Activated T-cell treated with anti-CD3 and anti-CD28 coated beads, Interleukin-2, amount 50 U/mL, for 4 hours (primary cell): ENCODE data around the gene FKBP9. TPM values are rescaled to one million over a fixed set of nuclear protein-coding genes. Genes with fewer than 3 reads are reported as not detected.
"Not testable (repeated sequence)": the region's sequence is repeated elsewhere in the genome, so short reads cannot be mapped to it uniquely, and the experiment has no call there.

Experiments
- ATAC-seq, 2 donors: fragments of 200-7000 bp; cut with Tn5 transposase; one replicate each; pipeline ENCODE4 v1.10.0; 2021
- DNase-seq: peaks from one replicate; pipeline ENCODE4 v3.0.0-alpha.2; 2020
- H3K27me3 Mint-ChIP-seq: one replicate; pipeline ENCODE4 v1.8.0; 2021; ENCODE audit warnings: low read depth, mixed read lengths
- H3K36me3 Mint-ChIP-seq: one replicate; pipeline ENCODE4 v1.8.0; 2022; ENCODE audit warnings: mixed read lengths; ENCODE audit not compliant: insufficient read depth
- H3K4me1 Mint-ChIP-seq: one replicate; pipeline ENCODE4 v1.8.0; 2021; ENCODE audit warnings: low read depth, mixed read lengths
- H3K4me3 Mint-ChIP-seq: one replicate; pipeline ENCODE4 v1.8.0; 2021; ENCODE audit warnings: mild to moderate bottlenecking, moderate library complexity, mixed read lengths
- H3K9me3 Mint-ChIP-seq: one replicate; pipeline ENCODE4 v1.8.0; 2021; ENCODE audit warnings: mixed read lengths
- total RNA-seq, 3 donors: library from RNA; stranded (reverse); gene quantifications; one replicate each; pipeline ENCODE4 v1.2.1, GENCODE V29; 2021

Gene FKBP9
- total RNA-seq, 3 donors from 2014 or later = 0.48 to 0.79 (median 0.58) TPM

GRCh38 chr7:32971967-32972366 is 14.7 kb downstream of the FKBP9 start:
- H3K4me3 Mint-ChIP-seq, H3K27me3 Mint-ChIP-seq, H3K36me3 Mint-ChIP-seq, H3K4me1 Mint-ChIP-seq, H3K9me3 Mint-ChIP-seq, ATAC-seq, DNase-seq: not testable (repeated sequence)

GRCh38 chr7:32977159-32977558 is 19.9 kb downstream of the FKBP9 start:
- ATAC-seq = not testable (repeated sequence)

GRCh38 chr7:32979246-32979645 is 22.0 kb downstream of the FKBP9 start:
- H3K27me3 Mint-ChIP-seq, H3K4me3 Mint-ChIP-seq, H3K36me3 Mint-ChIP-seq, H3K4me1 Mint-ChIP-seq, H3K9me3 Mint-ChIP-seq, ATAC-seq, DNase-seq: not testable (repeated sequence)

More at GRCh38 chr7:32977159-32977558, 19.9 kb downstream of the FKBP9 start:
- H3K4me3 Mint-ChIP-seq, DNase-seq, H3K27me3 Mint-ChIP-seq, H3K9me3 Mint-ChIP-seq, H3K4me1 Mint-ChIP-seq, H3K36me3 Mint-ChIP-seq: not testable (repeated sequence)

- ATAC-seq, H3K4me1 Mint-ChIP-seq, H3K4me3 Mint-ChIP-seq, H3K27me3 Mint-ChIP-seq, H3K36me3 Mint-ChIP-seq, DNase-seq, H3K9me3 Mint-ChIP-seq: not testable (repeated sequence)
Measured at GRCh38 chr7:32979902-32980301, 22.7 kb downstream of the FKBP9 start.

- H3K9me3 Mint-ChIP-seq, H3K36me3 Mint-ChIP-seq, ATAC-seq, DNase-seq, H3K4me3 Mint-ChIP-seq: not testable (repeated sequence)
- Mint-ChIP-seq H3K27me3 (peaks cover 13% of the 10 kb centered on the region), H3K4me1 (peaks cover 12% of the 10 kb centered on the region)
Measured at GRCh38 chr7:32988148-32988547, 30.9 kb downstream of the FKBP9 start.

- not testable (repeated sequence) for ATAC-seq, H3K36me3 Mint-ChIP-seq, H3K9me3 Mint-ChIP-seq, DNase-seq, H3K4me3 Mint-ChIP-seq
- peaks cover 12% of the 10 kb centered on the region for H3K4me1 Mint-ChIP-seq
- H3K27me3 Mint-ChIP-seq = peaks cover 11% of the 10 kb centered on the region
Measured at GRCh38 chr7:32991068-32991585, 33.9 kb downstream of the FKBP9 start.

GRCh38 chr7:32991975-32992700 is 34.9 kb downstream of the FKBP9 start:
- DNase-seq, H3K36me3 Mint-ChIP-seq, H3K9me3 Mint-ChIP-seq, H3K4me3 Mint-ChIP-seq: not testable (repeated sequence)
- Mint-ChIP-seq H3K4me1 (peaks cover 12% of the 10 kb centered on the region), H3K27me3 (peaks cover 11% of the 10 kb centered on the region)
- ATAC-seq = peak in 1 of 2 donors; percentile 14

GRCh38 chr7:32992750-32993149 is 35.5 kb downstream of the FKBP9 start:
- peaks cover 11% of the 10 kb centered on the region for H3K27me3 Mint-ChIP-seq
- peak; percentile 51 to 54 for ATAC-seq
- H3K9me3 Mint-ChIP-seq, DNase-seq, H3K4me3 Mint-ChIP-seq, H3K36me3 Mint-ChIP-seq: not testable (repeated sequence)
- peaks cover 12% of the 10 kb centered on the region for H3K4me1 Mint-ChIP-seq

- not testable (repeated sequence) for H3K9me3 Mint-ChIP-seq, H3K4me1 Mint-ChIP-seq, H3K4me3 Mint-ChIP-seq, ATAC-seq, DNase-seq, H3K36me3 Mint-ChIP-seq
- H3K27me3 Mint-ChIP-seq = peaks cover 10% of the 10 kb centered on the region
Measured at GRCh38 chr7:32997956-32998355, 40.7 kb downstream of the FKBP9 start.

- not testable (repeated sequence) for DNase-seq
Measured at GRCh38 chr7:32998361-32999171, 41.3 kb downstream of the FKBP9 start.

GRCh38 chr7:32999380-32999779 is 42.1 kb downstream of the FKBP9 start:
- not testable (repeated sequence) for ATAC-seq, H3K4me3 Mint-ChIP-seq, DNase-seq, H3K4me1 Mint-ChIP-seq, H3K36me3 Mint-ChIP-seq, H3K9me3 Mint-ChIP-seq
- peaks cover 10% of the 10 kb centered on the region for H3K27me3 Mint-ChIP-seq

More at GRCh38 chr7:32998361-32999171, 41.3 kb downstream of the FKBP9 start:
- H3K9me3 Mint-ChIP-seq, H3K4me1 Mint-ChIP-seq, H3K36me3 Mint-ChIP-seq, H3K4me3 Mint-ChIP-seq: not testable (repeated sequence)
- peaks cover 10% of the 10 kb centered on the region for H3K27me3 Mint-ChIP-seq
- ATAC-seq = peak; percentile 43 to 65

GRCh38 chr7:33003111-33003510 is 45.9 kb downstream of the FKBP9 start:
- not testable (repeated sequence) for ATAC-seq, H3K4me3 Mint-ChIP-seq, DNase-seq, H3K9me3 Mint-ChIP-seq, H3K36me3 Mint-ChIP-seq, H3K4me1 Mint-ChIP-seq
- peaks cover 10% of the 10 kb centered on the region for H3K27me3 Mint-ChIP-seq

- H3K27me3 Mint-ChIP-seq, DNase-seq, H3K36me3 Mint-ChIP-seq, ATAC-seq, H3K4me1 Mint-ChIP-seq, H3K4me3 Mint-ChIP-seq, H3K9me3 Mint-ChIP-seq: not testable (repeated sequence)
Measured at GRCh38 chr7:33004104-33004616, 46.9 kb downstream of the FKBP9 start.

GRCh38 chr7:33005193-33005592 is 48.0 kb downstream of the FKBP9 start:
- not testable (repeated sequence) for H3K36me3 Mint-ChIP-seq, H3K4me3 Mint-ChIP-seq, H3K9me3 Mint-ChIP-seq, H3K4me1 Mint-ChIP-seq, ATAC-seq, H3K27me3 Mint-ChIP-seq, DNase-seq
